HL-60 (cell line): ENCODE measurements around the gene BUD23.

Experiments
- CTCF ChIP-seq: IDR thresholded peaks from one replicate; pipeline ENCODE4 v1.5.1; 2011; ENCODE audit warnings: low read length, control low read depth, inconsistent platforms; ENCODE audit not compliant: insufficient read depth
- POLR2AphosphoS5 ChIP-seq: IDR thresholded peaks from 2 replicates; pipeline ENCODE4 v1.6.1; 2012; ENCODE audit warnings: low read depth

- TF ChIP-seq CTCF = no peak
- no peak for TF ChIP-seq POLR2AphosphoS5
Measured at GRCh38 chr7:73732397-73732796, 49.0 kb downstream of the BUD23 start.
